DND-41 (cell line): Measurements from ENCODE around the gene WDR77.

Source experiments
- ATAC-seq: fragments of 200-7000 bp; cut with Tn5 transposase; 3 replicates; pipeline ENCODE4 v1.9.1; 2021; ENCODE audit warnings: low read depth; ENCODE audit not compliant: insufficient read depth
- DNase-seq: peaks from one replicate; pipeline ENCODE4 v3.0.0-alpha.2; 2020
- H2AFZ ChIP-seq: 2 replicates; pipeline ENCODE4 v1.6.0; 2012; ENCODE audit warnings: low read depth, low read length
- H3K27ac ChIP-seq: 2 replicates; pipeline ENCODE4 v1.5.1; 2012; ENCODE audit warnings: low read length, inconsistent platforms
- H3K27me3 ChIP-seq: fragments of 200-600 bp; sonication (generic); 2 replicates; pipeline ENCODE4 v1.6.0; 2012; ENCODE audit warnings: low read length, mild to moderate bottlenecking, inconsistent platforms; ENCODE audit not compliant: insufficient read depth, poor library complexity
- H3K36me3 ChIP-seq: 2 replicates; pipeline ENCODE4 v1.5.1; 2012; ENCODE audit warnings: low read length, inconsistent platforms; ENCODE audit not compliant: insufficient read depth
- H3K4me1 ChIP-seq: 2 replicates; pipeline ENCODE4 v1.5.1; 2012; ENCODE audit warnings: mild to moderate bottlenecking, low read length; ENCODE audit not compliant: insufficient read depth
- H3K4me2 ChIP-seq: 2 replicates; pipeline ENCODE4 v1.6.0; 2012; ENCODE audit warnings: mild to moderate bottlenecking, moderate library complexity, low read length, inconsistent platforms; ENCODE audit not compliant: insufficient read depth
- H3K4me3 ChIP-seq, 2 experiments: fragments of 200-600 bp in 1 of 2; shearing (Covaris generic) in 1 of 2; 2 replicates each; pipeline ENCODE4 v1.5.1; 2012 to 2016; ENCODE audit warnings: inconsistent platforms in 2 of 2, low read length in 2 of 2, mild to moderate bottlenecking in 2 of 2, low read depth in 1 of 2, moderate library complexity in 1 of 2
- H3K79me2 ChIP-seq: 2 replicates; pipeline ENCODE4 v1.6.0; 2012; ENCODE audit warnings: low read length, inconsistent platforms; ENCODE audit not compliant: insufficient read depth
- H3K9ac ChIP-seq: 2 replicates; pipeline ENCODE4 v1.6.0; 2012; ENCODE audit warnings: low read depth, mild to moderate bottlenecking, inconsistent platforms, low read length, moderate library complexity
- H3K9me3 ChIP-seq: 2 replicates; pipeline ENCODE4 v1.5.1; 2012; ENCODE audit warnings: low read length, moderate library complexity, mild to moderate bottlenecking, inconsistent platforms; ENCODE audit not compliant: insufficient read depth, severe bottlenecking
- H4K20me1 ChIP-seq: 2 replicates; pipeline ENCODE4 v1.6.0; 2012; ENCODE audit warnings: low read length; ENCODE audit not compliant: insufficient read depth
- EZH2 ChIP-seq: IDR thresholded peaks from 3 replicates; pipeline ENCODE4 v1.6.1; 2012; ENCODE audit warnings: borderline replicate concordance, low read depth, mild to moderate bottlenecking, moderate library complexity, low read length, inconsistent platforms; ENCODE audit not compliant: severe bottlenecking
- TF ChIP-seq, protein P1 (sequence below): IDR thresholded peaks from 2 replicates; pipeline ENCODE4 v1.5.1; 2012; ENCODE audit warnings: borderline replicate concordance, low read length, moderate library complexity, mild to moderate bottlenecking; ENCODE audit not compliant: poor library complexity, severe bottlenecking; ENCODE audit errors: extremely low read depth

Gene WDR77

DNA sequence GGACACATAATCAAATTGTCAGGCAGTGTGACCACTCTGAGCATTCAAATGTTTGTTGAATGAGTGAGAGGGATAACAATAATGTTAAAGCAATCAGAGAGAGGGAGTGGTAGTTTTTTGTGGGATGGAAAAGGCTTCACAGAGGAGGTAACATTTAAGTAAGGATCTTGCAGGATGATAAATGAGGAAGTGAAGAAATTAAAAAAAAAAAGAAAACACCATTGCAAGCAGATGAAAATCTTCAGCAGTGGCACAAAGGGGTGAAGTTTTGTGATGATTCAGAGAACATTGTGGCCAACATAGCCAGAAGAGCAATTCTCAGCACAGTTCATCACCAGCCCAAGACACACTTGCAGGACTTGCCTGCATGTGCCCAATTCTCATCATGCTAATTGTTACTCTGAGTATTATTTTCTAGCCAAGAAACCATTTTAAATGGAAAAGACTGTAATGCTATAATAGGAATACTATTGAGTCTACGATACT, 56.6 kb downstream of the WDR77 start:
- H3K9me3 ChIP-seq = no peaks in the 10 kb centered on the region
- no peak overlapping the region for H3K4me2 ChIP-seq
- no peak for ATAC-seq
- TF ChIP-seq, protein P1, sequence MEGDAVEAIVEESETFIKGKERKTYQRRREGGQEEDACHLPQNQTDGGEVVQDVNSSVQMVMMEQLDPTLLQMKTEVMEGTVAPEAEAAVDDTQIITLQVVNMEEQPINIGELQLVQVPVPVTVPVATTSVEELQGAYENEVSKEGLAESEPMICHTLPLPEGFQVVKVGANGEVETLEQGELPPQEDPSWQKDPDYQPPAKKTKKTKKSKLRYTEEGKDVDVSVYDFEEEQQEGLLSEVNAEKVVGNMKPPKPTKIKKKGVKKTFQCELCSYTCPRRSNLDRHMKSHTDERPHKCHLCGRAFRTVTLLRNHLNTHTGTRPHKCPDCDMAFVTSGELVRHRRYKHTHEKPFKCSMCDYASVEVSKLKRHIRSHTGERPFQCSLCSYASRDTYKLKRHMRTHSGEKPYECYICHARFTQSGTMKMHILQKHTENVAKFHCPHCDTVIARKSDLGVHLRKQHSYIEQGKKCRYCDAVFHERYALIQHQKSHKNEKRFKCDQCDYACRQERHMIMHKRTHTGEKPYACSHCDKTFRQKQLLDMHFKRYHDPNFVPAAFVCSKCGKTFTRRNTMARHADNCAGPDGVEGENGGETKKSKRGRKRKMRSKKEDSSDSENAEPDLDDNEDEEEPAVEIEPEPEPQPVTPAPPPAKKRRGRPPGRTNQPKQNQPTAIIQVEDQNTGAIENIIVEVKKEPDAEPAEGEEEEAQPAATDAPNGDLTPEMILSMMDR = no peak
- no peak overlapping the region for H3K4me3 ChIP-seq
- no peak overlapping the region for H3K27ac ChIP-seq
- H4K20me1 ChIP-seq = no peaks in the 10 kb centered on the region
- no peaks in the 10 kb centered on the region for H3K79me2 ChIP-seq
- DNase-seq = no peak
- H3K36me3 ChIP-seq = no peaks in the 10 kb centered on the region
- H3K4me1 ChIP-seq = no peaks in the 10 kb centered on the region
- no peak overlapping the region for H3K9ac ChIP-seq
- no peak overlapping the region for H2AFZ ChIP-seq
- H3K27me3 ChIP-seq = no peaks in the 10 kb centered on the region

DNA sequence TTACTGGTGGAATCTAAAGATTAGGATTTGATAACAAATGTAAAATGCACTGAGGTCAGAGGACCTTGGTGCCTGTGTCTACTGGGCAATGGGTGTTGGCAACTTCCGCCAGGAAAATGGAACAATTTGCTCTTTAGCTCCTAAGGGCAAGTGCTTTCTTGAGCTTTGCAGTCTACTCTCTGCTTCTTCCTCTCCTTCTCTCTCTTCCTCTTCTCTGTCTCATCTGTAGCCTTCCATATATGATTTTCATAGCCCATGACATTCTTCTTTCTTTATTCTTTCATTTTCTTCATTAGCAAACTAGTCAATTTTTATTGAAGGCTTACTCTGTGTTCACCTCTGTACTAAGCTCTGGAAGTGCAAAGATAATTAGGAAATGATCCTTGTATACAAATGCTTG, 57.0 kb downstream of the WDR77 start:
- ATAC-seq = no peak
- H3K36me3 ChIP-seq = no peaks in the 10 kb centered on the region
- DNase-seq = no peak
- TF ChIP-seq, protein P1 = no peak
- TF ChIP-seq EZH2 = no peak
- H3K4me1 ChIP-seq = no peaks in the 10 kb centered on the region
- no peaks in the 10 kb centered on the region for H3K27me3 ChIP-seq
- H3K4me3 ChIP-seq = no peak overlapping the region
- H3K27ac ChIP-seq = no peak overlapping the region
- H3K9me3 ChIP-seq = no peaks in the 10 kb centered on the region
- H4K20me1 ChIP-seq = no peaks in the 10 kb centered on the region
- H3K4me2 ChIP-seq = no peak overlapping the region
- no peak overlapping the region for H2AFZ ChIP-seq
- H3K9ac ChIP-seq = no peak overlapping the region
- no peaks in the 10 kb centered on the region for H3K79me2 ChIP-seq
